H1 (cell line): Measurements from ENCODE around the gene DGUOK. TPM values are rescaled to one million over a fixed set of nuclear protein-coding genes. Genes with fewer than 3 reads are reported as not detected.

Source experiments
- KDM1A ChIP-seq: fragments of 200-600, 300-600 bp; sonication (generic); IDR thresholded peaks from 2 replicates; pipeline ENCODE4 v1.7.1; 2016; ENCODE audit warnings: mild to moderate bottlenecking, low read length, borderline replicate concordance
- NANOG ChIP-seq: IDR thresholded peaks from 2 replicates; pipeline ENCODE4 v1.6.1; 2011; ENCODE audit warnings: low read length, low read depth, mild to moderate bottlenecking, inconsistent platforms; ENCODE audit not compliant: insufficient read depth, poor library complexity, severe bottlenecking
- RBBP5 ChIP-seq: IDR thresholded peaks from 2 replicates; pipeline ENCODE4 v1.7.1; 2012; ENCODE audit warnings: low read depth, mild to moderate bottlenecking, inconsistent platforms, low read length, moderate library complexity, borderline replicate concordance
- polyA plus RNA-seq, 7 experiments: library from polyadenylated mRNA; depleted of rRNA in 3 of 7; stranded (reverse) in 5 of 7; unstranded in 2 of 7; fragments of >200 nt in 5 of 7; fragments of 200-250 nt in 2 of 7; gene quantifications; 1 replicate in 5 of 7; 2 replicates in 1 of 7; 4 replicates in 1 of 7; pipeline versions ENCODE4 v1.2.1 to v1.2.3, GENCODE V29; 2011 to 2013; ENCODE audit warnings: missing spikeins in 2 of 7, mixed read lengths in 2 of 7
- total RNA-seq: library from RNA; stranded (reverse); fragmentation: NEBNext Ultra II Directional; extraction: Animal tissue kit (Norgen Biotek cat#: 25700); gene quantifications from 2 replicates; pipeline ENCODE4 v1.2.1, GENCODE V29; 2021

The DGUOK gene
- total and polyA plus RNA-seq, 2 of the 8 experiments (the other 6 are each of a cell fraction or from before 2014, with no cell fraction given) = 110 to 168 TPM

DNA sequence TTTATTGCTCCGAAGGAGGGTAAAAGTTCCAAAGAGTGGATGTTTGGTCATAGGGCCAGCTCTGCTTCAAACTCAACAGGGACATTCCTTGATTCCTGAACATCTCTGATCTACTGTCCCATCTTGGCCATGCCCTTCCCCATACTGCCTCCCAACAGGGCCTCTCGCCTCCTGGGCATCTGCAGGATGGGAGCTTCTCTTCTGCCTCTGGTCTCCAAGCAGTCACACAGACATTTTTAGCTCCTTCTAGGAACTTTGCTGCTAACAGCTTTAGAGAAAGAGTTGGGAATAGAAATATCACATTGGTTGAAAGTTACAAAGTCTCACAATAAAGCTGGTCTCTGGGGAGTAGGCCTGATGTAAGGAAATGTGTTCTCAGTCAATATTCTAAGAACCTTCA lies 9.4 kb upstream of the DGUOK start (continued):
- TF ChIP-seq NANOG (no peak), RBBP5 (no peak), KDM1A (no peak)
